HG03039 (cell line): ENCODE results near the gene PDZK1IP1.

Experiments used
- ATAC-seq: cut with Tn5 transposase; IDR thresholded peaks from one replicate; pipeline ENCODE4 v1.9.1; 2021; ENCODE audit warnings: mild to moderate bottlenecking, moderate library complexity; ENCODE audit not compliant: unreplicated experiment

Gene PDZK1IP1, protein sequence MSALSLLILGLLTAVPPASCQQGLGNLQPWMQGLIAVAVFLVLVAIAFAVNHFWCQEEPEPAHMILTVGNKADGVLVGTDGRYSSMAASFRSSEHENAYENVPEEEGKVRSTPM

DNA sequence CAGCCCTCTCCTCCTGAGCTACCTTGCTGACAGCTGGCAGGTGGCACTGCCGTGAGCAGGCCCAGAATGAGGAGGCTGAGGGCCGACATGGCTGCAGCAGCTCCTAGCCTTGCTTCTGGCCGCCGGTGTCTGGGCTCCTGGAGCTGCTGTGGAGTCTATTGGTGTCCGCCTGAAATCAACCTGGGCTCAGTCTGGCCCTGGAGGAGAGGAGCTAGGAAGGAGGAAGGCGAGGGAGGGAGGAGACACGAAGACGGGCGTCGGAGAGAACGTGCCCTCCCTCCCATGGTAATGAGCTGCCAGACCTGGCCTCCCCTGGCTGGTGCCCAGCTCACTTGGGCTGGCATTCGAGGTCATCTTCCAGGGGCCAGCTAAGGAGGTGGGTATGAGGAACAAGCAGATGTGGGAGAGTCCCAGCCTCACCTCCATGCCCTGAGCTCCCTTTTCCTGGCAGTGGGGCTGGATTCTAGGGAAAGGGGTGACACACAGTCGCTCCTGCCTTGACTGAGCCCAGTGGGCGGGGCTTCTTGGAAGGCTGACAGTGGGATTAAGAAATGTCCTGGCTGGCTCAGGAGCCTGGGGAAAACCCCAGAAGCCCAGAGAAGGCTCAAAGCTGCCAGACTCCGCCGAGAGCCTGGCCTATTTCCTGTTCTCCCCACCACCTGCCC, at the start of gene PDZK1IP1:
PDZK1IP1 (minus strand) TSS at position 193 of the 665 bp plus-strand sequence; CDS start at position 89, 104 bp downstream.
- ATAC-seq = no peak

DNA sequence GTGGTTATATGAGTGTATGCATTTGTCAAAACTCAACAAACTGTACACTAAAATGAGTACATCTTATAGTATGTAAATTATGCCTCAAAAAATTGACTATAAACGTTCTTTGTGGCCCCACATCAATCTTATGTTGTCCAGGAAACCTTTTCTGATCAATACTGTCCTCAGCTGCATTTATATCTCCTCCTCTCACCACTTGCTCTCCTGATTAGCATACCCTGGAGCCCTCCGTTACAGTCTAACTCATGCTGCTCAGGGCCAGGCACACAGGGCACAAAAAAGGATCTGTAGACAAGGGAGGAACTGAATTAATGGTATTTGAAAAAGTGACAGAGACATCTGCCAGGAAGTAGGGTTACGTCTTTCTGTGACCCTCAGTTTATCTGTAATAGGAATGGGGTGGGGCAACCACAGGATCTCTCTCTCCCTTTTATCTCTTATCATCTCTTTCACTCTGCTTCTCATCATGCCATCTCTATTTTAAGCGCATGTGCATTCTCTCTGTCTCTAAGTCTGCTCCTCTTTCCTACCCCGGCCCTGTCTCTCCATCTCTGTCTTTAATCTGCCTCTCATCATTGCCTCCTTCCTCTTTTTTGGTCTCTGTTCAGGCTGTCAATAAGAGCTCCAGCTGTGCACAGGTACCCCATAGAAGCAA, 49.2 kb upstream of the PDZK1IP1 start:
- no peak for ATAC-seq

DNA sequence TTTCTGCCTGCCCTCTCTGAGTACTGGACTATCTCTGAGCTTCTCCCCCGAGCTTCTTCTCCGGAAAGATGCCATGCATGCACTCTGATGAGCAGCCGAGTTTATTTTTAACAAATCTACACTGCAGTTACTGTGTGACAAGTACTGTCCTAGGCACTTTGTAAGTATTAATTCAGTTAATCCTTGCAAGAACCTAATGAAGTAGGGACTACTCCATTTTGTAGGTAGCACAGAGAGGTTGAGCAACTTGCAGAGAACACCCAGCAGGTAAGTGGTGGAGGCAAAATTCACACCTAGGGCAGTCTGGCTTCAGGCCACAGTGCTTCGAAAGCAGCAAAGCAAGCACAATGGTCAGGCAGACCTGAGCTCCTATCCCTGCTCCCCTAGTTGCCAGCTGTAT, 46.0 kb upstream of the PDZK1IP1 start:
- no peak for ATAC-seq

DNA sequence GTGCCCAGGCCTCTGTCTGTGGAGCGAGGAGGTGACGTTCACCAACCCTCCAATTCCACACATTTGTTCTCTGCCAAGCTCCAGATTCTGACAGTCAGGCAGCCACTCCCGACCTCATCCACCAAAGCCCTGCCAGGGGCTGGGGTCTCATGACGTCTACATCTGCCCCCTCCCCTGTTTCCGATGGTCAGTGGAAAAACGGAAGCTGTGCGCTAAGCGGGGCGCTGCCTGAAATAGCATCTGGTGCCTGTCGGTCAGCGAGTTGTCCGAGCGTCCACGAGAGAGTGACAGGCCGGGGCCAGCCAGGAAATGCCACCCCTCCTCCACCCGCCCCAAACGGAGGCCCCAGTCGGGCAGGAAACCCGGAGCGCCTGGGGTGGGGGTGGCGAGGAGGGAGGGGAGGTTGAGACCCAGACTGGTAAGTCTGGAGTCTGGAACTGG, 45.4 kb upstream of the PDZK1IP1 start:
- ATAC-seq = no peak

DNA sequence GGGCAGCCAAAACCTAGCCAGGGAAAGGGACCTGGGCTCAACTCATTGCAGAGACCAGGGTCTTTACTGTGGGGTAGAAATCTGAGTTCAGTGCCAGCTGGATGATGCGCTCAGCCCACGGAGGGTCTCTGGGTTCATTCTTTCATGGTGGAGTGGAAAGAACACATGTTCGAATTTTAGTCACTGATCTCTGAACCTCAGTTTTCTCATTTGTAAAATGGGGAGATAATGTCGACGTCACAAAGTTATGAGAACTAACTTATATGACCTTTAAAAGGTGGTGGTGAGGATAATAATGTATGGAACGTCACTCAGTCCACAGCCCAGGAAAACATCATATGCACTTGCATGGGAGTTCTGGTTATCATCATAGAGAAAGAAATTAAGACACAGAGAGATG, 43.4 kb upstream of the PDZK1IP1 start:
- ATAC-seq = no peak

DNA sequence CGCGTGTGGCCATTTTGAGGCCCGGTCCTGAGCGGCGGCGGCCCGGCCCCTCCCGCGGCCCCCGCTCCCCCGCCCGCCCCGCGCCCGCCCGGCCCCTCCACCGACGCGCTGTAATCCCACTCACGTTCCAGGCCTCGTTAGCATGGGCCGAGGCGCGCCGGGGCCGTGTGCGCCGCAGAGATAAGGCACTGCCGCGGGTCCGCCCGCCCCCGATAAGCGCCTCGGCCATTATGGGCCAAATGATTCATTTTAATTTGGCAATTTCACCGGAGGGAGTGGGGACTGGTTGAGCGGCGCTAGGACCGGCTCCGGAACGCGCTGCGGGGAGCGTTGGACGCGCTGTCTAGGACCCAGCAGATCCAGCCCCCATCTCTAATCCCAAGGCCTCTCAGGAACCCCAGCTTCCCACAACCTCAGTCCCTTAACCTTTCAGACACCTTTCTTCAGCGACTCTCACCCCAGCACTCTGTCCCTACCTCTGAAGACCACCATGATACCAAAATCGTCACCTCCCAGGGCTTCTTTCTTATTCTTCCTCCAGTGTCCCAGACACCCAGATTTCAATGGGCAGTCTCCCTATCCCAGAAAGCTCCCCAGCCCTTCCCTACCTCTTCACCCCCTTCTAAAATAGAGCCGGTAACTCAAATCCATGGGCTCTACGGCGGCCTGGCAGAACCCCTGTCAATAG, 42.5 kb upstream of the PDZK1IP1 start, which contains the start of gene TAL1:
TAL1 (minus strand) TSS at position 39 of the 688 bp plus-strand sequence. CDS start 6,337 bp downstream, outside the sequence.
- no peak for ATAC-seq

DNA sequence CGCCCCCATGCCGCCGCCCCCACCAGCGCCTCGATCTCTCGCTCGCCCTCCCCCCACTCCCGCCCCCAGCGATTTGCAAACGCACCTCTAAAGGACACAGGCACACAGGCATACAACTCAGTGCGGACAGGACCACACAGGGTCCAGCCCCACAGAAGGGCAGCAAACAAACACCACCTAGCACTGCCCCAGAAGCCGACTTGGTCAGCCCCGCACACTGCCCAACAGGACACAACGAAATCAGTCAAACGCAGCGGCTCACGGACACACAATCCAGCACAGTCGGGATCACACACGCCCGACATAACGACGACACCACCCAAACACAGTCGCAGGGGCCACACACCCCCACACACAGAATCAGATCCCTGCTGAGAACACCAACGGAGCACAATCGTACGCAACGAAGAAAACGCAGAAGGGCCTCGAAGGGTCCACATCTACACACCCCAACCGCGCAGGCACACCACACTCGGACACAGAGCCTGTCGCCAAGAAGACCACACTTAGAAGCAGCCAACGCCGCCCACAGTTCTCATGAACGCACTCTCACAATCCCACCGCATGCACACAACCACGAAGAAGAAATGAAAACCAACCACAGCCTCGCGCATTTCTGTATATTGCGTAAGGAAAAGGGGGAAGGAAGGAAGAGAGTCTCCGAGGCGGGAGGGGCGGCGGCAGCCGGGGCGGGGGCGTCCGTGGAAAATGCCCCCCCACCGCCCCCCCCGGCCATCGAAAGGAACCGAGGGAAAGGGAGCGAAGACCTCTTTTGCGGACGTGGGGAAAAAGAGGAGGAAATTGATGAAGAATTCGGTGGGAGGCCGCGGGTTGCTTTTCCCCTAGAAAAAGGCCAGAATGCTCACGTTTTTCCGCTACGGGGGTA, 41.7 kb upstream of the PDZK1IP1 start:
- no peak for ATAC-seq

DNA sequence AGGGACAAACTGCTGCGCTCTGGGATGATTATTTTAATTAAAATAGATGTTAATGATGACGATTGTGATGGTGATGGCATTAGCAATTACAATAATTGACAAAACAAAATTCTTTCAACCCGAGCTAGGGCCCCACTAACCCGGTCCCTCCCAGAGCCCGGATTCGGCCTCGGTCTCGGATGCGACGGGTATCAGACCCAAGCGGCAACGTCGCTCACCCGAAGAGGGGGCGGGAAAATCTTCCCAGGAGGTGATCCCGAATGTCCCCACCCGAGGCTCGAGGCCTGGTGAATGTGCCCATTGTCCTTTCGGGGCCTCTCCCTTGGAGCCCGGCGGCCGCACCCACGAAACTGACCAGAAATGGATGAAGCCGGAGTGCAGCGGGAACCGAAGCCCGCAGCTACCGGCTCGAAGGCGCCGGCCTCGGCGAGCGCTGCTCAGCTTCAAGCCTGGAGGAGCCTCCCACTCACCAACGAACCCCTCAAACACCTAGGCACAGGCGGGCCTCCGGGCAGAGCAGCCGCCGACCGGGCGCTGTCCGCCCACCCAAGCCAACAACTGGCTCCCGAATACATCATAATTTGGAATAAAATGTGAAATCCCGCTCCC, 41.0 kb upstream of the PDZK1IP1 start:
- ATAC-seq = no peak

DNA sequence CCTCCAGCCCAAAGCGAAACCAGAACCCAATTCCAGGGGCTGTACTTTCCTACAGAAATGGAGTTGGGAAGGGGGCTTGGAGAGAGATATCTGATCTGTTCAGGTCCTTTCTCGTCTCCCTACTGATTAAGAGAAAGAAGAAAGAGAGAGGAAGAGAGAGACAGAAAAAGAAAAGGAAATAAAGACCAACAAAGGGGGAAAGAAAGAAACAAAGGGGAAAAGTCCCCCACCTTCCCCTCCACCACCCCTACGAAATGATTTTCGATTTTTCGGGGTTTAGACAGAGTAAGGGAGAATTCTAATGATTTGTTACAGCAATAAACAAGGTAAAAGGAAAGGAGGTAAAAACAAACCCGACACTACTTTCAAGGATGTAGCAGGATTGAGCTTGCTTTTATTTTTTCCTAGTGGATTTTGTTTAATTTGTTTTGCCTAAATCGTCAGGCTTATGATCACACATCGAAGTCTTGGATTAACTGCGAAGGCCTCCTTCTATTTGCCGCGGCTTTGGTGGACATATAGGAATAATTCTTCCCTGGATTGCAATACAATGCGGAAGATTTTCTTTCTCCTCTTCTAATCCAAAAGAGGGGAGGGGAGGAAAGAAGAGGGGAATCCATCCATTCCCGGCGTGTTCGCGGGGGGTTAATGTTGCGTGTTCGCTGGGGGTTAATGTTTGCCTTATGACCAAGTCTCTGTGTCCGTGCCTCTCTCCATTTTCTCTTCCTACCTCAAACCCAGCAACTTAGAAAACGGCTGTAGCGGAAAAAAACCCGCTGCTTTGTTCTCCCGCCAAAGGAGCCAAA, 40.3 kb upstream of the PDZK1IP1 start:
- ATAC-seq = no peak

DNA sequence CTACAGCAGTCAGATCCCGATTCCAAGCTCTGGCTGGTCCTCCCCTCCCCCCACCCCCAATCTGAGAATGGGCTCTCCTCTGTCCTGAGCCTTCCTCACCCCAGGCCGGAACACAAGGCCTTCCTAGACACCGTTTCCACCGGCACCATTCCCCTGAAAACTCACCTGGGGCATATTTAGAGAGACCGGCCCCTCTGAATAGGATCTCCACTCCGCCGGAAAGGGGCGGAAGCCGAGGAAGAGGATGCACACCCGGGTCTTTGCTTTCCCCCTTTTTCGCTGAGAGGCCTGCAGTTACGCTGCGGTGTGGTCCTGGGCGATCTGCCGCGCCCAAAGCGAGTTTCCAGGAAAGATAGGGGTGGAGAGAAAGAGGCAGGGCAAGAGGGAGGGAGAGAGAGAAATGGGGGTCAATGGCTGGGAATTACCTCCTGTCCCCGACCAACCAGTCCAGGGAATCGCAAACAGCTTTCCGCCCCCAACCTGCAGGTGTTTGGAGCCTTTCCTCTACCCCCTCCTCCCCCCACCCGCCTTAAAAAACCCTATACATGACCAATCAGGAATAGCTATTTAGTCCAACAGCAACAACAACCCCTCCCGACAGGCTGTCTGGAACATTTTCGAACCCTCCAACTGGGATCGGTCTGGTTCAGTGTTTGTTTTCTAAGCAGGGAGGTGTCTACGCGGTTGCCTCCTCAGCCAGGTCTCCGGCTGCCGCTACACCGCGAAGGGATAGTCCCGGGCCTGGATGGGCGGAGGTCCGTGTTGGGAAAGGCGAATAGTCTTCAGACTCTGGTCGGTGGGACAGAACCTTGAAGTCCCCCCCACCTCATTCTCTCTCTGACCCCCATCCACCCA, 39.4 kb upstream of the PDZK1IP1 start:
- no peak for ATAC-seq

DNA sequence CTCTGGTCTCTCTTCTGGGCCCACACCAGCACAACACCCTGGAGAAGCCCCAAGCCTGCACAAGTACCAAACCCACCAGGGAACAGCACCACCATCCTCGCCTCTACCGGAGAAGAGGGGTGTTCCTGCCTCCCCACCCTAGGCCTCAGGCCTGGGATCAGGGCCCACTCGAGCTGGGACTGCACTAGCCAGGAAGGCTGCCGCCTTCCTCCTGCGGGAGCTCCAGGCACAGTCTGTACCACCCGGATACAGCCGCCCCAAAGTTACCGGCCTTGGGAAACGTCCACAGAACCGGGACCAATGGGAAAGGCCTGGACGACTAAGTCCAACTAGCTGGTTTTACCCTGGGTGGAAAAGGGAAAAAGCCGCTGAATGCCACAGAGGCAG, 38.8 kb upstream of the PDZK1IP1 start:
- no peak for ATAC-seq

DNA sequence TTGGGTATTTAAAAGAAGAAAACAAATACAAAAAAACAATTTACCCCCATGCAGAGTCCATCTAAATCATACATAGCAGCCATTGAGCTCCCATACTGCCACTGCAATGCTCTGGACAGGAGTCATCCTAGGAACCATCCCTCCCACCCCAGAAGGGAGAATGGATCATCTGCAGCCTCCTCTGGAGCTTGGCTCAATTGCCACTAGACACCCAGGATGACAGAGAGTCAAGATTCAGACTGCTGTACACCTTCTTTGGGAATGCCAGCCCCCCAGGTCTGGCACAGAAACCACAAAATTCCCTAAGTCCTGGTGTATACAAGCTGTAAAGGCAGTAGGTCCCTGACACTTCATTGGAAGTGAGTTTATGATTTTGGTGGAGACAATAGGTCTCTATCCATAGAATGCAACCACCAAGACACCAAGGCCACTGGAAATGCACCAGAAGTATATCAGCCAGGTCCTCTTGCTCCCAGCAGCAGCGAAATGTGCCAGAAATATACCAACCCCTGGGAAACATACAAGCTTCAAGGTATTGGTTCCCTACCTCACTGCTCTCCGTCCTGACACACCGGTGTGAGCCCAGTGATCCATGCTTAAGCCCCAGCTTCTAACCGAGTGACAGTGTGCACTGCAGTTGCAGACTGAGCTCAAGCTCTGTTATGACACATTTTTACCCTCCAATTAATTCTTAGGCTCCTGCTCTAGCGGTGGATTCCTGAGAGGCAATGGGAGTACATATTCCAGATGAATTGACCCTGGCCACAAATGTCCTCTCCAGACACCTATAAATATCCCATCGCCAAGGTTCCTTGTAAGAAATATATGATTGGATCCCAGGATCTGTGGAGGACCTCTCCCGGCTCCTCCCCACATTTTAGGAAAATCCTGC, 37.8 kb upstream of the PDZK1IP1 start:
- no peak for ATAC-seq

DNA sequence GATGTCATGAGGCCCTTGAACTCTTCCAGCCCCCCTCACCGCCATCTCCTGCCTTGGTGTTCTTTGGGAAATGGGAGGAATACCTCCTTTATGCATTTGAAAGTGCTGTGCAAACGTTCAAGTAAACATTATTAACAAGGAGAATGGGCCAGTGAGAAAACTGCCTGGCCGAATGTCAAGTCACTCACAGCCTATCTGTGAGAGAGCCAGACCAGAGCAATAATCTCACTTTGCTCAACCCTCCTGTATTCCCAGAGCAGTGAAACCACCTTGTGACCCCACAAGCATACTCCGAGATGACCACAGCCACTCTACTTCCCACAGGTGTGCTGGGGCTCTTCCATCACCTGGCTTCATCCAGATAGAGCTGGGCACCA, 37.0 kb upstream of the PDZK1IP1 start:
- no peak for ATAC-seq

DNA sequence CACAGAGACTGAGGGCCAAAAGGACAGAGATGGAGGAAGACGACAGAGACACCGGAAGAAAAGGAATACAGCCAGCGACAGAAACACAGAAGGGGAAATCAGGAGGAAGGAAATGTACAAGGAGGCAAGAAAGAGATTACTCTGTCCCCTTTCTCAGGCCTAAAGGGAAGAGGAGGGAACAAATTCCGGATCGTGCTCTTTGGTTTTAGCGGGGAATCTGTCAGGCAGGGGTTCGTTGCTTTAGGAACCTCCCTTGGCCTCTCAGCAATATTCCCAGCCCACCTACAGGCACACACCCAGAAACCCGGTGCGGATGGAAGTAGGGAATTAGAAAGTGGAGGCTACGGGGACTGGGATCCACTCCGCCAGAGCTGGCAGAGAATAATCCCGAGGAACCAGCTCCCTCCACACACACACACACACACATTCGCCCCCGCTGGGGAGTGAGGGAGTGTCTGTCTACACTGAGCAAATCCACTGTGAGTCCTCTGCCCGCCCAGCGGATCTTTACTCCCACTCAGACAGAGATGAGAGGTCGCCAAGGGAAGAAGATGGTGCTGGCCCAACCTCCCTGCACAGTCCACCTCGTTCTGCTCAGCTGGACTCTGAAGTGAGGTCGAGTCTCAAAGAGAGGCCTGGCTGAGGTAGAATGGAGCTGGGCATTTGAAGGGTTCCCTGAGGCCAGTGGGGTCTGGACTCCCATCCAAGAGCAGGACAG, 36.4 kb upstream of the PDZK1IP1 start:
- ATAC-seq = no peak

DNA sequence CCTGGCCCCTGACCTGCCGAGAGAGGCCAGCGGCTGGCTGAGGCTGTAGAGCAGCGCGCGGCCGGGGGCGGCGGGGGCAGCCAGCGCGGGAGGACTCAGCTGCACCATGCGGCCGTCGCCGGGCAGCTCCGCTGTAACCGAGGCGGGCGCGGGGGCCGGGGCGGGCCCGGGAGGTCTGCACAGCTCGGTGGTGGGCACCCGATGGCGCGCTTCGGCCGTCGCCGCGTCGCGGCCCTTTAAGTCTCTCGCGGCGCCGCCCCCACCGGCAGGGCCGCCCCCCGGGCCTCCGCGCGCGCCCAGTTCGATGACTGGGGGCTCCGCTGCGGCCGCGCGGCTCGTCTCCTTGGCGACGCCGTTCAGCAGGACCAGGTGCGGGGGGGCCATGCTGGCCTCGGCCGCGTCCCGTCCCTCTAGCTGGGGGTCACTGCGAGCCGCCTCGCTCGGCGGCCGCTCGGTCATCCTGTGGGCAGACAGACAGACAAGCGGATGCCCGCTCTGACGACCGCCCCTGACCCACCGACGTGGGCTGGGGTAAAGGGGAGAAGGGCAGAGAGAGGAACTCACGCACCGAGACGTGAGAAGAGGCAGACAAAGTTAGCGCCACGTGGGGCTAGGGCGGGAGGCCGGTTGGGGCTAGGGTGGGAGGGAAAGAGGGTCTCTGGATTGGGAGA, 35.7 kb upstream of the PDZK1IP1 start:
- no peak for ATAC-seq

DNA sequence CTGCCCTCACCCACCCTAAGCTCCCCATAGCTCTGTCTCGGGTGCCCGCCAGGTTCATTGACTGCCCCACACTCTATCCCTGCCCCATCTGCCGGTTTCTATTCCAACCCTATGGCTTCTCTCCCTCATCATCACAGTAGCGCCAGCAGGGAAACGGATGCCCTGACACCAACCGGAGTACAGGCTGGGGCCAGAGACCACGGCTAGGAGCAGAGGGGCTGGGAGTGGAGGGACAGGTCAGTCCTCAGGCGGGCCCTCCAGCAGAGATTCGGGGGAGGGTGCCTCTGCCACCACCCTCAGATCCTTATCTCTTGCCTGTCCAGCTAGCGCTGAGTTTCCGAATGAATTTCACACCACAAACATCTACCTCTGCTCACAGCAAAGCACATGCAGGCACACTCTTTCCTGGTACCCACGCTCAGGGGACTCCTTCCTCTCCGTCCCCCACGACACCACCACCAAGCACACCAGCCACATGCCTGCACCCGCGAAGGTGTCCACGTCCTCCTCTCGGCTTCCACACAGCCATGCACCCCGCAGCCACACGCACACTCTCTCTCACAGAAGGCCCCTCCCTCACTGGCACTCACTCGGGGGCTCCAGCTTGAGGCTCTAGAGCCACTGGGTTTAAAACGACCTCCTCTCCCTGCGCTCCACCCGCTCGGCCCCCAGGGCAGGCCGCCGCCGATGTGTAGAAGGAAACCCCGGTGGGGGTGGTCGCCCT, 35.0 kb upstream of the PDZK1IP1 start:
- no peak for ATAC-seq
